T-helper 1 cell (primary cell): ENCODE results near the gene SSR2.
A peak's percentile ranks its signal among the peaks of the same experiment; 100 is the strongest.
"Not testable (repeated sequence)": the region's sequence is repeated elsewhere in the genome, so short reads cannot be mapped to it uniquely, and the experiment has no call there.

ENCODE experiments used
- DNase-seq, 5 donors: peaks; one replicate each; pipeline ENCODE4 v3.0.0-alpha.2; 2012 to 2020

SSR2 gene

DNA sequence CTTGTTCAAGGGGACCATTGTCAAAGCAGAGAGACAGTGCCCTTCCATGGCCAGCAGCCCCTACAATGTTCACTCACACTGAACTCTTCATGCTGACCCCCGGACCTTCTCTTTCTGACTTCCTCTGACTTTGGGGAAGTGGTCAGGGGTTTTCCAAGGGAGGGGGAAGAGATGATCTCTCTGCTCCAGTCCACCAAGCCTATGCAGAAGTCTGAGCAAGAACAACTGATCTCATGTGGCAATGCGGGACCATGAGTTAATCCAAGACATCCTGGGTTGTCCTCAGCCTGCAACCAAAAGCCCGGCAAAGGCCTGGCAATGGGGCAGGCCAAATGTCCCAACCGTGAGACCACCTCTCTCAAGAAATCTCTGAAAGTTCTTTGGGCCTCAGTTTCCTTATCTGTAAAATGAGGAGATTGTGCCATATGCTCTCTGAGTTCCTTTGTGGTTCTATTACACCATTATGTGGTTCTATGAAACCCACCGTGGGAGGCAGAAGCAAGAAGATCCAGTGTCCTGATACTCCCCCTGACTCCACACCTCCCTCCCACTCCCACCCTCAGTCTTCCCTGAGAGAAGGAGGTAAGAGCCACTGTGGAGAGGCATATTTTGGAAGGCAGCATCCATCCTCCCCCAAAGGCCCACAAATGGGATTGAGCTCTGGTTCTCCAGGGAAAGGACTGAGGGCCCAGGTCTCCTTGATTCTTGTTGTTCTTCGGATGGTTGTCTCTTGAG, 30.6 kb downstream of the SSR2 start:
- no peak for DNase-seq

DNA sequence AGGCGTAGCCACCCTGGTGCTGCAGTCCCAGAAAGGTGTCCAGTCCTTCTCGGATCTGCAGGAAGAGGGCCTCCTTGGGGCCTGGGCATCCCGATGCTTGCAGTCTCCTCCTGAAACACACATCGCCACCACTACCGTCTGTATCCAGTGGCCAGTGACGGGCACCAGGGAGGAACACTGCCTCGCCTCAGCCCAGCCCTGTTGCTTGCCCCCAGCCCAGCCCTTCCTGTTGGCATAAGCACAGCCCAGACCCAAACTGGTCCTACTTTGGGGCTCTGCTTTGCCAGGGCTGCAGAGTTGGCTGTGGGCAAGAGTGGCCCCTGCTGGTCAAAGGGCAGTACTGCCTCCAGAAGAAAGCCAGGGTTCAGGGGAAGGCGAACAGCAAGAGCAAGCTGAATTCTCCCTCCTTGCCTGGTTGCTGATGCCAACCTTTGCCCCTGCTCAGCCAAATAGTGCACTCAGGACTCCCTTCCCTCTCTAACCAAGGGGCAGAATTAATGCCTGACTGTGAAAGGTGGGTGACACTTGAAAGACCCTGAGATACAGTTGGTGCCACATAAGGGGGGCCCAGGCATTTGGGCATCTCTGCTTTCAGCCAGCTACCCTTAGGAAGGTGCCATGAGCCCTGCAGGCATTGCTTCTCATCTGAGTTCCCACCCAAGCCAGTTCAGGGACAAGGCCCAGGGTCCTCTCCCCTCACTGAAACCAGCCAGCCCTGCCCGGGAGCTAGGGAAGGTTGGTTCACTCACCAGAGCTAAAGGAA, 31.3 kb downstream of the SSR2 start:
- DNase-seq: peak; percentile 51 to 83 (median 68)

DNA sequence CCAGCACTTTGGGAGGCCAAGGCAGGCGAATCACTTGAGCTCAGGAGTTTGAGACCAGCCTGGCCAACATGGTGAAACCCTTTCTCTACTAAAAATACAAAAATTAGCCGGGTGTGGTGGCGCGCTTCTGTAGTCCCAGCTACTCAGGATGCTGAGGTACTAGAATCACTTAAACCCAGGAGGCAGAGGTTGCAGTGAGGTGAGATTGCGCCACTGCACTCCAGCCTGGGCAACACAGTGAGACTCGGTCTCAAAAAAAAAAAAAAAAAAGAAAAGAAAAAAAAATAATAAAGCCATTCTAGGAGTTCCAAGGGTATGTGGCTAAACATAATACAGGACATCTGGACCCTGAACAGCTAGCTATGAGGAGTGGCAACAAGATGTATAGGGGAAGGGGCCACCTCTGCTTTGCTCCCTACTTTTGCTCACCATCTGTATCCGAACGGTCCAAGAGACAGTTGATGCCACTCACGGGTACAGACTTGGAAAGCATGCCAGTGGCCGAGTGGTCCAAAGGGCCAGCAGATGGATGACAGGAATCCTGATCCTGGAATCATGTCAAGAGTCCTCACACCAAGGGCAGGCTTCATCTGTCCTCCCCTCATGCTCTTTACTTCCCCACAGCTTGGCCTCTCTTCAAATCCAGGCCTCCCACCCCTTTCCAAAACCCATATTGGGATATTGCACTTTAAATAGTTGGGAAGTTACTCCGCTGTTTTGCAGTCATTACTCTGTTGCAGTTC, 35.7 kb downstream of the SSR2 start:
- DNase-seq: not testable (repeated sequence)

DNA sequence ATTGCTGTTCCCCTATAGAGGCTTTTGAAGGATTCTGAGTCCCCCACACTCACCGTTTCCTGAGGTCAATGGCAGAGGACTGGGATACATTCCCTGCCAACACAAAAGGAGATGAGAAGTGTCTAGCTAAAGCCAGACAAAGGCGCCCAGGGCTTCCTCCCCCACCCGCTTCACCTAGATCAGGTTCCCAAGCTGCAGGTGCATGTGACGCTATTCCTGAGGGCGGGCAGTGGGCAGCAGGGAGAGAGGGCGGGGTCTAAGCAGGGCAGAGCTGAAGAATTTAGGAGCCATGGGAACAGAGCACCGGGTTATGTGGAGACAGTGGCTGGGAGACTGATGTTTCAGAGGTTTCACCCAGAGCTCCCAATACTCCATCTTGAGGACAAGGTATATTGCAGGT, 36.4 kb downstream of the SSR2 start:
- DNase-seq: no peak

DNA sequence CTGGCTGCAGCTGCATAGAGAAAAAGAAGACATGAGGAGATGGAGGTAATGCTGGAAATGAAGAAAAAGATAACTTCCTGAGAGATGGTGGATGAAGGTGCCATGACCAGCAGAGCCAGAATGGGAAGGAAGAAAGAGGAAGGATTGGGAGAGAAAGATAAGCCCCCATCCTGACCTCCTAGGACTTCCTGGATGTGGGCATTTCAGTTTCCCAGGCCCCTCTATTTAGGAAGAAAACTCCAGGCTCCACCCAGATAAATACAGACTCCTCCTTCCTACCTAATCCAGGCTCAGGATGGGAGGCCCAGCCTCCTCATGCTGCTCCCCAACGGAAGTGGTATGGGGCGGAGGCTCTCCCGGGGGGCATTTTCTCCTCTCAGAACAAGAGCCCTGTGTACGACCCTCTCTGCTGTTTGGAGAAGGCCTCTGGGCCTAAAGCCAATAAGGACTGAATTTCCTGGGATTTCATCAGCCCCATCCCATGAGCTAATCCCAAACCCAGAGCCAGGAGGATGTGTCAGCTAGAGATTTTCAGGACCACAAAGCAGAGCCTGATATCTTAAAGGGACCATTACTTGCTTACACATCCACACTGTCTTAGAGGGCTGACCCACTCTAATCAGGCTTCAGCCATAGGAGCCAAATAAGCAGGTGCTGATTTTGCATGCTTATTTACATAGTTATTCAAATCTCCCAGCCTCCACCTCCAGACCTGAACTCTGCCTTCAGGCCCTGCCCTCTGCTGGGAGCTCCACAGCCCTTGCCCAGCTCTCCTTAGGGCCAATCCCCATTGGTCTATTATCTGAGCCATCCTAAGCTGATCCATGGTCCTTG, 37.3 kb downstream of the SSR2 start:
- DNase-seq: no peak

DNA sequence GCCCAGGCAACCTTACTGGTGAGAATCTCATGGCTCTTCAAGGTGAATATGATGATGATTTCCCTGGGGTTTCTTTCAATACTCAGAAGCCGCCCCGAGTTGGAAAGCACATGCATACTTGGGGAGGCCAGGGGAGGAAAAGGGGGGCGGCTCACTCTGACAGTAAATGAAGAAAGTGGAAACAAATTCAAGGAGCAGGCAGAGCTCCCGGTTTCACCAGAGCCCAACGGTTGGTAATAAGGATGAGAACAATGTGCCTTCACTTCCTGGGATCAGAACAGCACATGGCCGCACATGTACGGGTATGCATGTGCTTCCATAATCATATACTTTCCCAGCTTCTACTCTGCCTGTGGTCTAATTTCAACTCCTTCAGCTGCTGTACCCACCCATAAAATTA, 38.6 kb downstream of the SSR2 start:
- no peak for DNase-seq

DNA sequence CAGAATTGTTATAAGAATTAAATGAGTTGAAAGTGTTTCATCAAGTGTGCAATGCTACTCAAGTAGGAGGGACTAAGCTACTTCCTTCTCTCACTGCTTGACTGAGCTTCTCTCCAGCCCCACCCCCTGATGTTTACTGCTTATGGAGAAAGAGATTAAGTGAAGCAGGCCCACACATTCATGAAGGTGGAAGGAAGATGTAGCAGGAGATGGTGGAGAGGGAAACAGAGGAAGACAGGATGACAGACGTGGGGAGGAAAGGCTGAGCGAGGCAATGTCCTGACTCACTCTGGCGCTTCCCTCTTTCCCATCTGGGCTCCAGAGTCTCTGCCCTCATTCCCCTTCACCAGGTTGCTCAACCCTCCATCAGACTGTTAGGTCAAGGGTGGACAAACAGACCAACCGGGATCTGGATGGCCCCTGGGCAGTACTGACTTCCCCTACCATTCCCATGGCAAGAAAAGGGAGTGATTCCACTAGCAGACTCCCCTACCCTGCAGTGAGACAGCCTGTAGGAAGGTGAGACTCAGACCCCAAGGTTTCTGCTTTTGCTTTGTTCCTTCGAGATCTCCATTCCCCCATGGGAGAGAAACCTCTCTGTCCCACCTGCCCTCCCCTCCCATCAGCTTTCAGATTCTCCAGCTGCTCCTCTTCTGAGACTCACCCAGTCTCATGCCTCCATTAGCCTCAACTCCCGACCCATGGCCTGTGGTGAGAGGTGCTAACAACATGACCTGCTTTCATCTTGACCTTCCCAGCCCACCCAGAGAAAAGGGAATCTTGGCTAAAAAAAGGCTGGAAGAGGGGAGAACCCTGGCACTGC, 39.3 kb downstream of the SSR2 start:
- DNase-seq: peak in 2 of 5 donors; percentile 38 to 41

DNA sequence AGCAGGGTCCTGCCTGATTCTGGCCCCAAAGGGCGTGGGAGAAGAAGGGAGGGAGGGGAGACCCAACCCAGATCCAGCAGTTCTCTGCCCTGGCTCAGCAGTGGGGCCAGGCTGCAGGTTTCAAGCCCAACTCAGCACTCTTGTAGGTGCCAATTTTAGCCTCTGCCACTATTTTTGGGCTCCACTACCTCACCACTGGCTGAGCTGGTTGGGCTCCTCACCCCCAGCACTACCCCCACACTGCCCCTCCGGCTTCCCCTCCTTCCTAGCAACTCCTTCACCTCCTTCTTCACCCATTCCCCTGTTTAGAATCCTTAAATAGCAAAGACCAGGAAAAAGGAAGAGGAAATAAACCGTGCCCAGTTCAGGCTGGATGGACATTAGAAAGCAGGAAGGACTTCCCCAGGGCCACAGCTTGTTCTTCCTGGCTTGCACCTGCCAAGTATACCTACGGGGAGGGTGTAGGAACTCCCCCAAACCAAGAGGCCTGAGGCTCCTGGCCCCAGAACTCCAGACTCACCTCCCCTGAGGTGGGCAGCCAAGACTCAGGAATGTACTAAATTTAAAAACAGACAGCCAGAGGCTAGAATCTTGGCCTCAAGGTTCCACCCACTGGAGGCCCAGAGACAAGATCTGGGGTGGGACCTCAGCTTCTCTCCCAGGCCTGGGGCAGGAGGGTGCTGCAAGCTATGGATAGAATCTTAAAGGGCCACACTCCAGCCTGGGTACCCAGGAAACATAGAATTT, 41.0 kb downstream of the SSR2 start:
- DNase-seq: no peak

DNA sequence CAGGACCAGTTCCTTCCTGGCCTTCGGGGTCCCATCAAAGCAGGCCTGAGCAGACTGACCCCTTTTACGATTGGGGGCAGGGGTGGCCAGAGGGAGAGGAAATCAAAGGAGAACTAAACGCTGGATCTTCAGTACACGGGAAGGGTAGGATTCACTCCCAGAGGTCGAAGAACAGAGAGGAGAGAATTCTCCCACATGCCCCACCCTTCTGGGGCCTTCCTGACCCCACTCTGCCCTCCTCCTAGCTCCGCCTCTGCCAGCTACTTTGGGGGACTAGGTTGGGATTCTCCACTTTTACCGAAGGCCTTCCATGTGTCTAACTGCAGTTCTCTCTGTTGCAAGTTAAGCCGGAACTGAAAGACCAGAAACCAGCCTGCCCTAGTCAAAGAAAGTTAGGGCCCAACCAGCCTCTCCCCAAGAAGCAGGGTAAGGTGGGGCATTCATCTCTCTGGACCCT, 41.8 kb downstream of the SSR2 start:
- peak in 1 of 5 donors; percentile 25 for DNase-seq

DNA sequence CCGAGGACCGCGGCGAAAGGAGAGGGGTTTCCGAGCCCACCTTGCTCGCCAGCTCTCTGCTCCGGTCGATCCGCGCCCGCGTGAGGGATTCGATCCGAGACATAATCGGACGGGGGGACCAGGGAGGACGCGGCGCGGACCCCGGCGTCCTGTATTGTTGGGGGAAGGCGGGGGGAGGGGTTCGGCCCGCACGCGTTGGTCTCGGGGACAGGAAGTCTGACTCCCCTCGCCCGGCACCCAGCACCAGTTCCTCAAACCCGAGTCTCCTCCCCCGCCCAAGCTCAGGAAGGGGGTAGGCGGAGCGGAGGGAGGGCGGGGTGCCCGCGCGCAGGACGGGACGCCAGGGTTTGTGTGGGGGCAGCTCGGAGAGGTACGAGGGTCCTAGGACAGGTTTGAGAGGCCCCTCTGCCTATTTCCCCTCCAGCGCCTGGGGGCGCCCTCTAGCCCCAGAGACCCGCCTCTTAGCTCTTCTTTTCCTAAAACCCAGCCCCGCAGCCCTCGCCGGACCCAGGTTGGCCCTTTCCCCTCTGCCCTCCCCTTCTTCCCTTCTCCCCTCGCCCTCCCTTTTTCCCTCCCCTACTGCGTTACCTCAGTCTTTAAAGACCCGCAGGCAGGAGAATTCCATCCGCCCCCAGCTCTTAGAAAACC, 42.3 kb downstream of the SSR2 start, which contains the start of gene ARHGEF2:
ARHGEF2 (minus strand) TSS at position 223 of the 648 bp plus-strand sequence; CDS start at position 103, 120 bp downstream.
- peak; percentile 54 to 82 (median 65) for DNase-seq

DNA sequence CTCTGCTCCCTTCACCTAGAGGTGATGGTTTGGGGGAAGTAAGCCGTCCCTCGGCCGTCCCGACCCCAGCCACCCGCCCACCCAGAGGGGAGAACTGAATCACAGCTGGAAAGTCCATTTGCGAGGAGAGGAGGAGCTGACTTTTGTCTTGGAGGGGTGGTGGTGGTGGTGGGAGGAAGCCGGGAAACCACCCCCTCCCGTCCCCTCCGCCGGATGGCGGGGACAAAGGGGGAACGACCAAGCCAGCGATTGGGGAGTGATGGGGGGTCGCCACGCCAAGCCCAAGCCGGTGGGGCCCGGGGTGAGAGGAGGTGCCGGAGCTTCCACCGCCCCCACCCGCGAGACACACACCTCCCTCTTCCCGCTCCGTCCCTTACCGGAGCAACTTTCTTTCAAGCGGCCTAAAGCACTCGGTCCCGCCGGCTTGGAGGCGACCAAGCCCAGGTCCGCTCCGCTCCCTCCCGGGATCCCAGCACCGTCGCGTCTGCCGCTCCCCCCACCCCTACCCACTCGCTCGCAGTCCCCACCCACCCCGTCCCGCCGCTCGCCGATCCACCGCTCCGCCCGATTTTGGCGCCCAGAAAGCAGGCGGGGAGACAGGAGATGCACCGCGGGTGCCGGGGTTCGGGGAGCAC, 42.9 kb downstream of the SSR2 start:
- peak in 4 of 5 donors; percentile 17 to 40 (median 22) for DNase-seq

DNA sequence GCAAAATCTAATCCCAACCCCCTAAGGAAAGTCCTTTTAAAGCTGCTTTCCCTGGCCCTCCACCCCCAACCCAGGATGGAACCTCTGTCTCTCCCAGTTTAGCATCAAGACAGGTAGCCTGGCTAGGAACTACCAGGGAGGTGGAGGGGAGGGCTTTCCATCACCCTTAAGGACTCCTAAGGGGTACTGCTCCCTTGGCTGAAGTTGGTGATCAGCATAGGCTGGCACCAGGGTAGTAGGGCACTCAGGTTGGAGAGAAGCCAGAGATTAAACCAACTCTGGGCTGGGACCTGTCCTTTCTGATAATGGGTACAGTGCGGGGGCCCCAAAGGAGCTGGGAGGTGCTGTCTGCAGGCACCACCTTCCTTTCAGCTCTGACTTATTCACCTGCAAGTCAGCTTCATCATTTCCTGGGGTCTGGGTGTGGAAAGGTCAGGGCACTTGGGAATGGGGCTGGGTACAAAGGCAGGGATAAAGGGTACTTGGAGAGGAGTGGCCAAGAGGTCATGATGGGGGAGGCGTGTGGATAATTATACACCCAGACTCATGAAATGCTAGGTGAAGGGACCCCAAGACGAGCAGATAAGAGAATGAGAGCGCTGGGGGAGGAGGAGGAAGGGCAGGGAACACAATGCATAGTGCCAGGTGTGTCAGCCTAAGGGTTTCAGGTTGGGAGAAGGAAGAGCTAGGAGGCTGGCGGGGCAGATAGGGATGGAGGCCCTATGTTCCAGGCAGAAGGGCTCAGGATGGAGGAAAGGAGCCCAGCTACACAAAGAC, 43.6 kb downstream of the SSR2 start:
- no peak for DNase-seq

DNA sequence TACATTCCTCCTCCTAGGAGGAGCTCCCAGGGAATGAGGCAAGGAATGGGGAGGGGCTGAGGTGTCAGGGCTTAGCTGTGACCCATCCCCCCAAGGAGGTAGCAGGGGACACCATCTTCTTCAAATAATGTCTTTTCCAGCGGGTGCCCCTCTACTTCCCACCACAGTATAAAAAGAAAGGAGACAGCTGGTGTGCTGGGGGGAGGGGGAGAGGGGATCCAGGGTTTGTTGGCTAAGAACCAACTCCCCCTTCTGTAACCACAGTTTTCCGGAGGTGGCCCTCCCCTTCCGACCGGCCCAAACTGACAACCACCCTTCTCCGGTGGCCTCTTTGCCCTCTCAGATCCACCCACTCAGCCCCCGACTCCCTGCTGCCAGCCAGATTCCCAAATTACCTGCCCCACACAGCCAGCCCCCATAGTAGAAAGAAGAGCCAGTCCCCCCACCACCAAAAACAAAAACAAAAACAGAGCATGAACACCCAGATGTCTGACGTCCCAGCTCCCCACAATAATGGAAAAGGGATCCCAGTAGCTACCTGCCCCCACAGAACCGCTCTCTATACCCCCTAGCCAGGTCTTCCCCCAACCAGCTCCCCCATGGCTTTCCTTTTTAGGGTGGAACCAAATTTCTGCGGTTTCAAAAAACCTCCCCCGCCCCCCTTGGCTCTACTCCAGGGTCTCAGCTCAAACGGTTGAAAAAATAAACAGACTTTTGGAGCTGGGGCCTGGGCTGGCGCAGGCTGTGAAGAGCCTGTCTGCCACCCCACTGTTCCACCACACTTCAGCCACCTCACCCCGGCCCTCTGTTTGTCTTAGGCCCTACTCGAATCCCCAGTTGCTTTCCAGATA, 44.5 kb downstream of the SSR2 start:
- peak; percentile 26 to 65 (median 47) for DNase-seq

DNA sequence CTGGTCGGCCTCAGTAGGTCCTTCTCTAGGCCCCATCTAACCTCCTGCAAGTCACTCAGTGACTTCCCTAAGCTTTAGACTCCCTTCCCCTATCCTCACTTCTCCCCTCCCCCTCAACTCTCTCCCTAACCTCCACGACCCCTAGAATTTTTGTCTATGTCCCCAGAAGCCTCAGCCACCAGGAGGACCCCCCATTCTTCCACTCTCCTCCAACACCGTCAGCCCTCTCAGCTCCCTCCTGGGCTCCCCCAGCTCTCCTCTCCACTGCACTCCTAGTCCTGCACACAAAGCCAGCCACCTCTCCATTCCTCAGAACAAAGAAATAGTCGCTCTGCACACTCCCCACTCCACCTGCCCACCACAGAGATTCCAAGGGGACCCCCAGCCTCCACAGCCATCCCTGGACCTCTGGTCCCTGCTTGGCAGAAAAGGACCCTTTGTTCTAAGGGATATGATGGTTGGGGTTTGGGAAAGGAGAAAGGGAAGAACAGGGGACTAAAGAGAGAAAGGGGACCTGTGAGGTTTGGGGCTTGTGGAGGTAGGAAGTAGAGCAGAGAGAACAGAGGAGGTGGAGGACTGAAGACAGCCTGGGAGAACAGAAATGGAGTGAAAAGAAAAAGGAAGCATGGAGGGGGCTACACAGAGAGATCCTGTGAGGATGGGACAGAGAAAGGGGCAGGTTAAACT, 45.2 kb downstream of the SSR2 start:
- no peak for DNase-seq

DNA sequence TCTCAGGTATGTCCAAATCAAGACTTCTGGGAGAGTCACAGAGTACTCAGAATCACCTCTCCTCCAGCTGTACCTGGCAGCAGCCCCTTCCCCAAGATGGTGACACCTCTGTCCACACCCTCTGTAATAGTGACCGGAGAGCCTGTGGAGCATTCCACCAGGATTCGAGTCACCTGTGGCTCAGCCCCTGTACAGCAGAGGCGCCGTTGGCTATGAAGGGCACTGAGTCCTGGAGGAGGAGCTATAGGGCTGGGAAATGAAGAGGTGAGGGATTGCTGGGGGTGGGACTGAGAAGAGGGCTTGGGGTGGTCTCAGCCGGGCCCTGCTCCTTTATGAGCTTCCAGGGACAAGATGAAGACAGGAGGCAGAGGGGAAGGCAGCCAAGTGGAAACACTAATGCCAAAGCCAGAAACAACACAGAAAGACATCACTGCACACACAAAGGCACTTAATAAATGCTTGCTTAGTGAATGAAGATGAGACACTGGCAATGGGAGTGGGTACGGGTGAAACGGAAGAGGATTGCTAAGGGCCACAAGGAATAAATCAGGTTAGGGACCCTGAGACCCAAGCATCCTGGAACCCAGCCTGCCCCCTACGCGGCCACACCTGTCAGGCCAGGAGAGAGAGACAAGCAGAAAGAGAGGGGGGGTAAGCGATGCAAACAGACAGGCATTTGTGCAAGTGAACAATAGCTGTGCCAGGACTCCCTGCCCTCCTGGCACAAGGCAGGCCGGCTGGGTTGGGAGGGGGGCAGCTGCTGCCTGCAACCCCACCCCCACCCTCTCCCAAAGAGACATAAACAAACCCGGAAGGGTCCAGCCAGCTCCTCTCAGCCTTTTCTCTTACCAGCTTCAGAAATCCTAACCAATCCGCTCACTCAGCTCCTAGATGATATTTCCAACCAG, 46.3 kb downstream of the SSR2 start:
- no peak for DNase-seq

DNA sequence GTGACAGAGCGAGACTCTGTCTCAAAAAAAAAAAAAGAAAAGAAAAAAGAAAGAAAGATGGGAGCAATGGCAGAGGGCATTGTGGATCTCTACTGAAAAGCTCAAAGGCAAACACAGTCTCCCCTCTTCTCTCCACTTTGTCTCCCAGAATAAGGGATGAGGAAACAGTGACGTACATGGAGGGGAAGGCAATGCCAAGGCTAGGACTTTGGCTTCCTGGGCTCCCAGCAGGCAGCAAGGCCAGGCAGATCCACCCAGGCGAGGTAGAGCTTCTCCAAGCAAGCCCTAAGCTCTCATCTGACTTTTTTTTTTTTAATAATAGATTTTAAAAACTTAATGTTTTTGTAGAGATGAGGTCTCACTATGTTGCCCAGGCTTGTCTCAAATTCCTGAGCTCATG, 47.0 kb downstream of the SSR2 start:
- no peak for DNase-seq
